22Rv1 (cell line): ENCODE data around the gene CABP7.
A peak's percentile ranks its signal among the peaks of the same experiment; 100 is the strongest.

Experiments used
- ZFX ChIP-seq: fragments of 450-650 bp; IDR thresholded peaks from 2 replicates; pipeline ENCODE4 v1.6.1; 2017; ENCODE audit warnings: antibody characterized with exemption, borderline replicate concordance
- TF ChIP-seq, protein P1 (sequence below): fragments of 450-650 bp; IDR thresholded peaks from 2 replicates; pipeline ENCODE4 v1.5.1; 2017; ENCODE audit warnings: mild to moderate bottlenecking

DNA sequence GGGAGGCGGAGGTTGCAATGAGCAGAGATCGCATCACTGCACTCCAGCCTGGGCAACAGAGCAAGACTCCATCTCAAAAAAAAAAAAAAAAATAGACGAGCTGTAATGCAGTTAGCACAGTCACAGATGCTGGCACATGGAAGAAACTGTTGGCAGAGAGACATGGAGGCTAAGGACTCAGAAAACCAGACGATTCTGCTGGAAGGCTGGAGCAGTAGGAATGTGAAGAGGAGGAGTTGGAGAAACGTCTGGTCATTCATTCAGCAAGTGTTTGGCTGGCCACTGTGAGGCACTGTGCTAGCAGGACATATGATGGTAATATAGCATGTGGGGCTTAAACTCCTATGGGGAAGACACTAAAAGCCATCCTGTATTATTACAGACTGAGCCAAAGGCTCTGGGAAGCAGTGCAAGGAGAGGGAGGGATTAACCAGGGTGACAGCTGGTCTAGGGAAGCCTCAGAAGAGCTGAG, 52.4 kb downstream of the CABP7 start:
- TF ChIP-seq, protein P1, sequence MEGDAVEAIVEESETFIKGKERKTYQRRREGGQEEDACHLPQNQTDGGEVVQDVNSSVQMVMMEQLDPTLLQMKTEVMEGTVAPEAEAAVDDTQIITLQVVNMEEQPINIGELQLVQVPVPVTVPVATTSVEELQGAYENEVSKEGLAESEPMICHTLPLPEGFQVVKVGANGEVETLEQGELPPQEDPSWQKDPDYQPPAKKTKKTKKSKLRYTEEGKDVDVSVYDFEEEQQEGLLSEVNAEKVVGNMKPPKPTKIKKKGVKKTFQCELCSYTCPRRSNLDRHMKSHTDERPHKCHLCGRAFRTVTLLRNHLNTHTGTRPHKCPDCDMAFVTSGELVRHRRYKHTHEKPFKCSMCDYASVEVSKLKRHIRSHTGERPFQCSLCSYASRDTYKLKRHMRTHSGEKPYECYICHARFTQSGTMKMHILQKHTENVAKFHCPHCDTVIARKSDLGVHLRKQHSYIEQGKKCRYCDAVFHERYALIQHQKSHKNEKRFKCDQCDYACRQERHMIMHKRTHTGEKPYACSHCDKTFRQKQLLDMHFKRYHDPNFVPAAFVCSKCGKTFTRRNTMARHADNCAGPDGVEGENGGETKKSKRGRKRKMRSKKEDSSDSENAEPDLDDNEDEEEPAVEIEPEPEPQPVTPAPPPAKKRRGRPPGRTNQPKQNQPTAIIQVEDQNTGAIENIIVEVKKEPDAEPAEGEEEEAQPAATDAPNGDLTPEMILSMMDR: peak; percentile 66
- TF ChIP-seq ZFX: no peak
